Measurements from ENCODE around the gene KRT20. TPM values are rescaled to one million over a fixed set of nuclear protein-coding genes. Genes with fewer than 3 reads are reported as not detected.
A peak's percentile ranks its signal among the peaks of the same experiment; 100 is the strongest.
"Not testable (repeated sequence)": the region's sequence is repeated elsewhere in the genome, so short reads cannot be mapped to it uniquely, and the experiment has no call there.

KRT20 gene
- polyA plus RNA-seq, 2 of the 4 experiments (the other 2 are of a cell fraction): 0.28 TPM; not detected in 1

GRCh38 chr17:40862985-40863733, 21.9 kb downstream of the KRT20 start:
- Histone ChIP-seq H3K4me3 (no peak overlapping the region), H3K9me3 (no peaks in the 10 kb centered on the region), H3K4me1 (peaks cover 15% of the 10 kb centered on the region; the same call in 2 of the 3 replicates), H3K4me2 (no peak overlapping the region), H3K27ac (peak overlapping the region in 1 of 2 experiments; percentile 6; a peak in 1 of 6 replicates)
- CTCF ChIA-PET: interaction anchor here (0.7 to 21.2 kb wide), 9 partner anchors 8 to 799 kb away, joined by 3 to 418 read pairs (median 5); no protein-coding TSS in a partner anchor
- no peak for TF ChIP-seq TFCP2L1 (CRISPR knock-in tag; IDR thresholded peaks at IDR 0.05)
- TF ChIP-seq RAD21 (conservative IDR thresholded peaks at IDR 0.05 in 1 of 2, IDR thresholded peaks at IDR 0.05 in 1 of 2): peak in 1 of 2 experiments; percentile 33; a peak in 1 of 5 replicates
- WGBS (ENCODE audit: missing lambda C conversion rate): 91% methylated on average over 39 of the region's 39 CpGs
- ATAC-seq (peak in 1 of 2 experiments; percentile 47; a peak in 3 of 6 replicates), DNase-seq (ENCODE audit: low read depth in 1 of 2, low spot score in 1 of 2) (no peak), FAIRE-seq (no peak)
- POLR2A ChIA-PET: no interaction called here

GRCh38 chr17:40859536-40859935, 25.5 kb downstream of the KRT20 start:
- TF ChIP-seq CBX8 (IDR thresholded peaks at IDR 0.05) (no peak), RCOR1 (IDR thresholded peaks at IDR 0.05; ENCODE audit: low read depth, low read length) (no peak), ZC3H11A (IDR thresholded peaks at IDR 0.05) (no peak), KDM5A (IDR thresholded peaks at IDR 0.05) (no peak), CHD2 (IDR thresholded peaks at IDR 0.05; ENCODE audit: low read length, partially characterized antibody) (no peak), BHLHE40 (IDR thresholded peaks at IDR 0.05; ENCODE audit: low read depth, low read length) (no peak), TP53 (CRISPR knock-in tag; IDR thresholded peaks at IDR 0.05) (no peak), BCL3 (IDR thresholded peaks at IDR 0.05) (no peak), HOXA7 (CRISPR knock-in tag; IDR thresholded peaks at IDR 0.05) (no peak), MYC (IDR thresholded peaks at IDR 0.05; ENCODE audit: borderline replicate concordance, low read length) (no peak), POLR2A (IDR thresholded peaks at IDR 0.05; ENCODE audit: low read length) (no peak), FOSL2 (IDR thresholded peaks at IDR 0.05) (no peak), FOSL2 (CRISPR knock-in tag; IDR thresholded peaks at IDR 0.05) (no peak), HES2 (IDR thresholded peaks at IDR 0.05) (no peak), REST (IDR thresholded peaks at IDR 0.05) (no peak), MAFK (IDR thresholded peaks at IDR 0.05; ENCODE audit: partially characterized antibody) (no peak)
- 44% methylated on average over 2 of the region's 2 CpGs for WGBS (ENCODE audit: missing lambda C conversion rate)
- ATAC-seq: no peak
- DNase-seq (ENCODE audit: low read depth in 1 of 2, low spot score in 1 of 2): peak in 1 of 2 experiments; percentile 34
- Histone ChIP-seq H3K4me3 (no peak overlapping the region), H3K9me3 (no peaks in the 10 kb centered on the region), H3K4me1 (peaks cover 30% of the 10 kb centered on the region), H3K27ac (peak overlapping the region; percentile 8 to 63; a peak in 5 of 6 replicates), H3K4me2 (peak overlapping the region; percentile 20; the same call in 2 of the 3 replicates)
- peak; percentile 95 for FAIRE-seq
- POLR2A ChIA-PET: no interaction called here
- CTCF ChIA-PET: interaction anchor here (0.7 to 21.2 kb wide), 15 partner anchors 14 to 803 kb away, joined by 3 to 418 read pairs (median 54); partner anchors contain the start of gene KRT20

GRCh38 chr17:40858667-40859066, 26.4 kb downstream of the KRT20 start:
- H3K4me2 ChIP-seq; ATAC-seq; H3K4me3 ChIP-seq; POLR2A ChIA-PET; DNase-seq (ENCODE audit: low read depth in 1 of 2, low spot score in 1 of 2); H3K9me3 ChIP-seq: not testable (repeated sequence)
- Histone ChIP-seq H3K27ac (peak overlapping the region; percentile 8 to 63; a peak in 5 of 6 replicates), H3K4me1 (peaks cover 36% of the 10 kb centered on the region)
- 88% methylated on average over 2 of the region's 2 CpGs for WGBS (ENCODE audit: missing lambda C conversion rate)
- peak; percentile 61 for FAIRE-seq
- CTCF ChIA-PET: interaction anchor here (0.7 to 21.2 kb wide), 15 partner anchors 7 to 804 kb away, joined by 3 to 418 read pairs (median 54); partner anchors contain the start of genes KRT12 and KRT20
